ENCODE data around the gene SERPINA6.
"Not testable (repeated sequence)": the region's sequence is repeated elsewhere in the genome, so short reads cannot be mapped to it uniquely, and the experiment has no call there.

Gene SERPINA6

DNA sequence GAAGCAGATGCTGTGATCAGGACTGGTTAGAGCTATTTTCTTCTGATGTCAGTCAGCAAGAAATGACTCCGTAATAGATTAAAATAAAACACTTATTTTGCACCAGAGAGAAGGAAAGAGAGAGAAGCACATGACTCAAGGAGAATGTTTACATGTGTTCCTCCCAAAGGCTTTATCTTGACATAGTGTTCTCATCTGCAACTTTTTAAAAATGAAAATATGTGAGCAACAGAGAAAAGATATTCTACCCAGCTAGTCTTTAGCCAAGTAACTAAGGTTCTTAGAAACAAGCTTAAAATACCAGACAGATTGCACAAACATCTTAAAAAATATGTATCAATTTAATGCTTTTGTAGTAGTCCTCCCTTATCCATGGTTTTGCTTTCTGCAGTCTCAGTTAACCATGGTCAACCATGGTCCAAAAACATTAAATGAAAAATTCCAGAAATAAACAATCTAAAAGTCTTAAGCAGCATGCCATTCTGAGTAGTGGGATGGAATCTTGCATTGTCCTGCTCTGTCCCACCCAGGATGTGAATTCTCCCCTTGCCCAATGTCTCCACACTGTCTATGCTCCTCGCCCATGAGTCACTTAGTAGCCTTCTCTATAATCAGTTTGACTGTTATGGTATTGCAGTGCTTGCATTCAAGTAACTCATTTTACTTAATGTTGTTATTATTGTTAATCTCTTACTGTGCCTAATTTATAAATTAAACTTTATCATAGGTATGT lies 40.0 kb downstream of the SERPINA6 start:
- Mint-ChIP-seq H3K27me3 (no peaks in the 10 kb centered on the region), H3K36me3 (no peaks in the 10 kb centered on the region), H3K27ac (no peak overlapping the region), H3K9me3 (no peaks in the 10 kb centered on the region), H3K4me3 (no peak overlapping the region), H3K4me1 (peaks cover 5% of the 10 kb centered on the region)
- CTCF ChIA-PET: no interaction called here
- DNase-seq: no peak

DNA sequence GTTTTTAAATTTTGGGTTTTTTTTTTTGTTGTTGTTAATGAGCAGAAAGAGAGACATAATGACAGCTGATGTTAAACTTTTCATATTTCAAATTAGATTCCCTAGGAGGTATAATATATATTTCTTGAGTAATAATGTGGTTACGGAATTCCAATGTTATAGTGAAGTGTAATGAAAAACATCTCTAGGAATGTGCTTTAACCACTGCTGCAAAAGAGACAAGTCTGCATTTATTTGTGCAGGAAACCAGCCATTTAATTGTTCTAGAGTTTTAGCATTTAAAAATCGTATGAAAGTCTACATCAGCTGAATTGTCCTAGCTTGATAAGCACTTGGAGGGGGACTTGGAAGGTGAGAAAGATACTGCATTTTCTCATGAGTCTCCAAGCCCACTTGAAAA lies 44.4 kb downstream of the SERPINA6 start:
- CTCF ChIA-PET: no interaction called here
- H3K9me3 Mint-ChIP-seq: no peaks in the 10 kb centered on the region
- H3K4me3 Mint-ChIP-seq: no peak overlapping the region
- H3K27ac Mint-ChIP-seq: no peak overlapping the region
- no peaks in the 10 kb centered on the region for H3K4me1 Mint-ChIP-seq
- no peaks in the 10 kb centered on the region for H3K36me3 Mint-ChIP-seq
- DNase-seq: no peak
- H3K27me3 Mint-ChIP-seq: no peaks in the 10 kb centered on the region

DNA sequence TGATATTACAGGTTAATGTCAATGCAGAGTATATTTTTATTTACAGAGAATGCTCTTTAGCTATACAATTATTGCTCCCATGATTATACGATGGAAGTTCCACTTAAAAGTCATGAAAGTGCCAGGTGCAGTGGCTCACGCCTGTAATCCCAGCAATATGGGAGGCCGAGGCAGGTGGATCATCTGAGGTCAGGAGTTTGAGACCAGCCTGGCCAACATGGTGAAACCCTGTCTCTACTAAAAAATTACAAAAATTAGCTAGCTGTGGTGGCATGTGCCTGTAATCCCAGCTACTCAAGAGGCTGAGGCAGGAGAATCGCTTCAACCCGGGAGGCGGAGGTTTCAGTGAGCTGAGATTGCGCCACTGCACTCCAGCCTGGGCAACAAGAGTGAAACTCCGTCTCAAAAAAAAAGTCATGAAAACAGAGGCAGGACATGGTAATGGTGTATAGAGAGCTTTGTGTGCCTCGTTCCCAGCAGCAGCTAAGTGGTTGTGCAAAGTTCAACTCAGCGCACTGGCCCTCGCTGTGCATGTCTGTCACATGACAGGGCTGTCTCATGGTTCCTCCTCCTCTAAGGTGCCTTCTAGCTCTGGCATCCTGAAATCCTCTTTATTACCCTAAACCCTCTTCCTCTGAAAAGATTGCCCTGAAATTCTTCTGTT lies 46.1 kb downstream of the SERPINA6 start:
- not testable (repeated sequence) for H3K4me1 Mint-ChIP-seq, H3K9me3 Mint-ChIP-seq, H3K36me3 Mint-ChIP-seq, DNase-seq, H3K27ac Mint-ChIP-seq, H3K4me3 Mint-ChIP-seq, H3K27me3 Mint-ChIP-seq
- CTCF ChIA-PET: interaction anchor here (1.1 kb wide), 1 partner anchor 209 kb away, joined by 3 read pairs; no protein-coding TSS in a partner anchor

DNA sequence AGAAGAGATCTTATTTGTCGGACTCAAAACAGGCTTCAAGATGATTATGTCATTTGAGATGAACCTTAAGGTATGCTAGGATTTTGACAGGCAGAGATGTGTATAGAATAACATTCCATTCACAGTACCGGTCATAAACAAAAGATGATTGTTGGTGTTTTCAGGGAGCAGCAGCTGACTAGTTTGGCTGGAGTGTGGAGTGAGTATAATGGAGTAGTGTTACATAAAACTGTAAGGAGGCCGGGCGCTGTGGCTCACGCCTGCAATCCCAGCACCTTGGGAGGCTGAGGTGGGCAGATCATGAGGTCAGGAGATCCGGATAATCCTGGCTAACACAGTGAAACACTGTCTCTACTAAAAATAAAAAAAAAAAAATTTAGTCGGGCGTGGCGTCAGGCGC lies 54.0 kb downstream of the SERPINA6 start:
- Mint-ChIP-seq H3K9me3 (no peaks in the 10 kb centered on the region), H3K36me3 (no peaks in the 10 kb centered on the region), H3K4me3 (no peak overlapping the region), H3K4me1 (no peaks in the 10 kb centered on the region), H3K27ac (no peak overlapping the region), H3K27me3 (no peaks in the 10 kb centered on the region)
- no peak for DNase-seq
- CTCF ChIA-PET: no interaction called here

DNA sequence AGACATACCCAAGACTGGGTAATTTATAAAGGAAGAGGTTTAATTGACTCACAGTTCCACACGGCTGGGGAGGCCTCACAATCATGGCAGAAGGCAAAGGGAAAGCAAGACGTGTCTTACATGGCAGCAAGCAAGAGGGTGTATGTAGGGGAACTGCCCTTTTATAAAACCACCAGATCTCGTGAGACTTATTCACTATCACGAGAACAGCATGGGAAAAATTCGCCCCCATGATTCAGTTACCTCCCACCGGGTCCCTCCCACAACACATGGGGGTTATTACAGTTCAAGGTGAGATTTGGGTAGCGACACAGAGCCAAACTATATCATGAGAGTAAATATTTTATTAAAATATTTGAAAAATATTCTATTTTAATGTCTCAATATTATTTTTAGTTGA lies 54.6 kb downstream of the SERPINA6 start:
- DNase-seq, H3K27ac Mint-ChIP-seq, H3K36me3 Mint-ChIP-seq, H3K27me3 Mint-ChIP-seq, H3K4me3 Mint-ChIP-seq, H3K9me3 Mint-ChIP-seq, CTCF ChIA-PET, H3K4me1 Mint-ChIP-seq: not testable (repeated sequence)

DNA sequence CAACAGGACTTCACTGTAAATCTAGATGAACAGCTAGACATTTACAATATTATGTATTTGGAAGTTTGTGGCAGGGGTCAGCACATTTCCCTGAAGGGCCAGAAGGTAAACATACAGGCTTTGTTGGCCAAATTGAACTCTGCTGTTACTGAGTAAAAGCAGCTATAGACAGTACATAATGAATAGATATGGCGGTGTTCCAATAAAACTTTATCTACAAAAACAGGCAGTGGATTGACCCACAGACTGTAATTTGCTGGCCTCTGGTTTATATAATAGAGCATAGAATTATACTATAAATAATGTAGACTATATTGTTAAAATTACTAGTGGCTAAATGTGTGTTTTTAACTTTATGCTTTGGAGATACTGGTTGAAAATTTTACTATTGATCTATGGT lies 55.8 kb downstream of the SERPINA6 start:
- Mint-ChIP-seq H3K9me3 (peaks cover 5% of the 10 kb centered on the region), H3K4me3 (no peak overlapping the region), H3K36me3 (no peaks in the 10 kb centered on the region), H3K4me1 (no peaks in the 10 kb centered on the region), H3K27me3 (no peaks in the 10 kb centered on the region), H3K27ac (no peak overlapping the region)
- CTCF ChIA-PET: no interaction called here
- DNase-seq: no peak

DNA sequence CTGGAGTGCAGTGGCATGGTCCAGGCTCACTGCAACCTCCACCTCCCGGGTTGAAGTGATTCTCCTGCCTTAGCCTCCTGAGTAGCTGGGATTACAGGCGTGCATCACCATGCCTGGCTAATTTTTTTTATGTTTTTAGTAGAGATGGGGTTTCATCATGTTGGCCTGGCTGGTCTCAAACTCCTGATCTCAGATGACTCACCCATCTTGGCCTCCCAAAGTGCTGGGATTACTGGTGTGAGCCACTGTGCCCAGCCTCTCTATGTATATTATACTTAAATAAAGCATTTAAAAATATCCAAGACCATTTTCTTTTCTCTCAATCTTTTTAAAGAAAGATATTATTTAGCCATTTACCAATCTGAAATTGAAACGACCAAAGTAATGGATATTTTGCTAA lies 58.9 kb downstream of the SERPINA6 start:
- H3K27ac Mint-ChIP-seq, CTCF ChIA-PET, H3K9me3 Mint-ChIP-seq, H3K27me3 Mint-ChIP-seq, H3K36me3 Mint-ChIP-seq, H3K4me1 Mint-ChIP-seq, DNase-seq, H3K4me3 Mint-ChIP-seq: not testable (repeated sequence)

Data from activated naive CD4-positive, alpha-beta T cell treated with anti-CD3 and anti-CD28 coated beads, Interleukin-2, amount 10 ng/mL, durations not matched to agents 7 days and 5 days (primary cell).